HPDE6-E6E7 (cell line): ENCODE results near the gene NPDC1.
"Not testable (repeated sequence)": the region's sequence is repeated elsewhere in the genome, so short reads cannot be mapped to it uniquely, and the experiment has no call there.

ENCODE experiments used
- DNase-seq: peaks from one replicate; pipeline ENCODE4 v3.0.0; 2011; ENCODE audit warnings: missing footprints; ENCODE audit errors: extremely low spot score

The NPDC1 gene

DNA sequence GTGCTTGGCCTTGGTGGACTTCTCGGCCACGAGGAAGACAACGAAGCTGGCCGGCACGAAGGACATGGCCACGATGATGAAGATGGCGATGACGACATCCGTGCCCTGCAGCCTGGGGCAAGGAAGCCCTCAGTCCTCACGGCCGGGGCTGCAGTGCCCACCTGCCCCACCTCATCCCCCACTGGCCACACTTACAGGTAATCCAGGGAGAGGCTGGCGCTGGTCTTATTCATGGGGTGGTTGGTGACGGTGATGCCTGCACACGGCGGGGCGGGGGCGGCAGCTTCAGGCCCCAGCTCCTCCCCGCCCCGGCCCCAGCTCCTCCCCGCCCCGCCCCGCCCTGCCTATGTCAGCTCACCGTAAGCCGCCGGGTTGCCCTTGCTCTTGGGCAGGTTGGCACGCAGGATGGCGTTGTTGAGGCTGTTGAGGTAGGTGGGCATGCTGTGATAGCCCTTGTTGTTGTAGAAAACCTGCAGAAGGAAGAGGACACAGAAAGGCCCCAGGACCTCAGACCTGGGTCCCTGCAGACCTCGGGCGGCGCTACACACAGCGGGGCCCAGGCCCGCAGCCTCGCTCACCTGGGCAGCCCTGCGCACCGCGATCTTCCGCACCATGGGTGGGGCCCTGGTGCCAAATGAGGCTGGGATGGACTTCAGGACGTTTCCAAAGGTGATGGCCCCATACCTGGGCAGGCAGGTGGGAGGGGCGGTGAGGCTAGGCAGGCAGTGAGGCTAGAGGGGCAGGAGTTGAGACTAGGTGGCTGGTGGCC lies 33.9 kb downstream of the NPDC1 start:
- no peak for DNase-seq

DNA sequence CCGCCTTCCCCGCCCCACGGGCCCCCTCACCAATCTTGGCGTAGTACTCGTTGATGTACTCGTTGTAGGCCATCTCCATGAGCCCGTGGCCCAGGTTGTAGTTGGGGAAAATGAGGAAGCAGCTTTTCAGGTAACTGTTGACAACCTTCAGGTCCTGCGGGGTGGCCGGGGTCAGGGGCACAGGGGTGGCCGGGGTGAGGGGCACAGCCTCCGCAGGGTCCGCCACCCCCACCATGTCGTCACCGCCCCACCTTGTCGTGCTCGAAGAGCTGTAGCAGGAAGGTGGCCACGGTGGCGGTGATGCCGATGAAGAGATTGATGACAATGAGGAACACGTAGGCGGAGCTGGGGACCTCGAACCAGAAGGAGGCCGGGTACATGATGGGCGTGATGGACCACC lies 34.8 kb downstream of the NPDC1 start:
- DNase-seq, result no peak

DNA sequence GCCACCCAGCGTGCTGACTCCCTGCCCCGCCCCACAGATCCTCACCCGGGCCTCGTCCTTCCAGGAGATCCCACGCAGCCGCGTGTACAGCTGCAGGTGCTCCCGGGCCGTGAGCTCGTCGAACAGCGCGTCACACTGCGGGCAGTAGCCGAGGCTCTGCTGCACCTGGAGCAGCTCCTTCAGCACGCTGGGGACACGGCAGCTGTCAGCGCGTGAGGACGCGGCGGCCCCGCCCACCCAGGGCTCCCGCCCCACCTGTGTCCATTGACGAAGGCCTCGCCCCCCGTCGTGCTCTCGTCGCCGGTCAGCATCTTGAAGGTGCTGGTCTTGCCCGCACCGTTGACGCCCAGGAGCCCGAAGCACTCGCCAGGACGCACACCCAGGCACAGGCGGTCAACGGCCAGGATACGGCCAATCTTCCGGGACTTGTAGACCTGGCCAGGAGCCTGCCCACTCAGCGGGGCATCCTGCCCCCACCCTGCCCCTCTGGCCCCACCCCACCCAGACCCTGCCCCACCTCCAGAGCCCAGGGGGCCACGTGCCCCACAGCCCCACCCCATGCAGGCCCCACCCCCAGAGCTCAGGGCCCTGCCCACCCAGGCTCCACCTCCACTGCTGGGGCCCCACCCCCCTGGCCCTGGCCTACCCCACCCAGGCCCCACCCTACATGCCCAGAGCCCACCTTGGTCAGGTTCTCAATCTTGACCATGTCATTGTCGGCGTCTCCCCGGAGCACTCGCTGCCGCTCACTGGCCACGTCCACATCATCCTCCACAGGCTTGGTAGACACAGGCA lies 35.8 kb downstream of the NPDC1 start:
- no peak for DNase-seq

DNA sequence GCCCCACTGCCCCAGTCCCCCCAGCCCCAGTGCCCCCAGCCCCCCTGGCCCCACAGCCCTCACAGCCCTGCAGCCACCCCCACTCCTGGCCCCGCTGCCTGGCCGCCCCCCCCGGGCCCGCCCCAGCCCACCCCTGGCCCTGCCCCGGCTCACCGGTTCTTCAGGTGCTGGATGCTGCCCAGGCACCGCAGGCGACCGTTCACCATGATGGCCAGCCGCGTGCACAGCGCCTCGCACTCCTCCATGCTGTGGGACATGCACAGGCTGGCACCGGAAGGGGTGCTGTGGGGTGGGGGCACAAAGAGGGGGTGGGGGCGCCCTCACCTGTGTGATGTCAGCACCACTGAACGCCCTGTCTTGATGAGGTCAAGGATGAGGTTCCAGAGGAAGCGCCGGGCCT lies 36.8 kb downstream of the NPDC1 start:
- no peak for DNase-seq

- no peak for DNase-seq
Observed at GRCh38 chr9:137008312-137008711, 37.7 kb downstream of the NPDC1 start.

- DNase-seq, result no peak
Observed at GRCh38 chr9:137007816-137008270, 38.1 kb downstream of the NPDC1 start.

DNA sequence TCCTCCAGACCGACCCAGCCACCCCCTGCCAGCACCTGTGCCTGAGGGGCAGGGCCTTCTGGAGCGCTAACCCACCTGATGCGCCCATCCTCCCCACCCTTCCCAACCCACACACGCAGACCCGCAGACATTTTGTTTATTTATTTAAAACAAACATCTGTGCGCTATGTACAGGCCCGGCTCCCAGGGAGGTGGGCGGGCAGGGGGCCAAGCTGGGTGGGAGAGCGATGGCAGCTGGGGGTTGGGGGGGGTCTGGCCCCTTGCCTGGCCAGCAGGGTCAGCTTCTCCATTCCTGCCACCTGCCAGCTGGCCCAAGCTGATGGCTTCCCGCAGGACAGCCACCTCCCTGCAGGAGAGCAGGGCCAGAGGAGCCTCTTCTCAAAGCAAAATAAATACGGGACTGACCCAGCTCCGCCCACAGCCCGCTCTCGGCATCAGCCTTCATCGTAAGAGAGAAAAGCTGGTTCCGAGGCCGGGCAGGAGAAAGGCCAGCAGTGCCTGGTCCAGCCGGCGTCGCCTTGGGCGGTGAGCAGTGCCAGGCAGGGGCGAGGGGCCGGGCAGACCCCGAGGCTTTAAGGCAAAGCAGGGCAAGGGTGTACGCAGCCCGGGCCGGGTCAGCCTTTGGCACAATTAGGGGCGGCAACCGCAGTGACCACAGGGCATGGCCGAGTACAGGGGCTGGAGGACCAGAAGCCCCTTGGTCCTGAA lies 38.7 kb downstream of the NPDC1 start:
- DNase-seq, result no peak

- DNase-seq, result no peak
Observed at GRCh38 chr9:137006116-137007003, 39.6 kb downstream of the NPDC1 start.

DNA sequence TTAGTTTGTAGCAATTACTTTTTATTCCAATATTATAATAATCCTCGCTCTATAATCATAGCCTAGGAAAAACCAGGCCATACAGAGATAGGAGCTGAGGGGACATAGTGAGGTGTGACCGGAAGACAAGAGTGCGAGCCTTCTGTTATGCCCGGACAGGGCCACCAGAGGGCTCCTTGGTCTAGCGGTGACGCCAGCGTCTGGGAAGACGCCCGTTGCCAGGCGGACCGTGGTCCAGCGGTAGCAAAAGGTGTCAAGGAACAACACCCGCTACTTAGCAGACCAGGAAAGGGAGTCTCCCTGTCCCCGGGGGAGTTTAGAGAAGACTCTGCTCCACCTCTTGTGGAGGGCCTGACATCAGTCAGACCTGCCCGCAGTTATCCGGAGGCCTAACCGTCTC lies 41.7 kb downstream of the NPDC1 start:
- not testable (repeated sequence) for DNase-seq

DNA sequence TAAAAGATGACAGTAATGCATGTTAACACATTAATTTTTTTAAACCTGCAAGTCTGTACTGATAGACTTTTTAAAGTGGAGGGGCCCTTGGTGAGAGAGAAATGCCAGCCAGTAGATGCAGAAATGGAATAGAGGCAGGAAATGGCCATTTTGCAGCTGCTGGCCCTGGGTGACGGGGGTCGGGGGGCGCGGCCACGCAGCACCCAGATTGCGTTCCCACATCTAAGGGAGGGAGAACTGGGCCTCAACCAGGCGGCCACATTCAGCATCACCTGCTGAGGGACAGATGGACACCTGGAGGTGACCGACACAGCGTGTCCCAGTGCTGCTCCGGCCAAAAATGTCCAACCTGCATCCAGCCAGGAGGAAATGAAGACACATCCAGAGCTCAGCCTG lies 43.3 kb downstream of the NPDC1 start:
- DNase-seq, result no peak

DNA sequence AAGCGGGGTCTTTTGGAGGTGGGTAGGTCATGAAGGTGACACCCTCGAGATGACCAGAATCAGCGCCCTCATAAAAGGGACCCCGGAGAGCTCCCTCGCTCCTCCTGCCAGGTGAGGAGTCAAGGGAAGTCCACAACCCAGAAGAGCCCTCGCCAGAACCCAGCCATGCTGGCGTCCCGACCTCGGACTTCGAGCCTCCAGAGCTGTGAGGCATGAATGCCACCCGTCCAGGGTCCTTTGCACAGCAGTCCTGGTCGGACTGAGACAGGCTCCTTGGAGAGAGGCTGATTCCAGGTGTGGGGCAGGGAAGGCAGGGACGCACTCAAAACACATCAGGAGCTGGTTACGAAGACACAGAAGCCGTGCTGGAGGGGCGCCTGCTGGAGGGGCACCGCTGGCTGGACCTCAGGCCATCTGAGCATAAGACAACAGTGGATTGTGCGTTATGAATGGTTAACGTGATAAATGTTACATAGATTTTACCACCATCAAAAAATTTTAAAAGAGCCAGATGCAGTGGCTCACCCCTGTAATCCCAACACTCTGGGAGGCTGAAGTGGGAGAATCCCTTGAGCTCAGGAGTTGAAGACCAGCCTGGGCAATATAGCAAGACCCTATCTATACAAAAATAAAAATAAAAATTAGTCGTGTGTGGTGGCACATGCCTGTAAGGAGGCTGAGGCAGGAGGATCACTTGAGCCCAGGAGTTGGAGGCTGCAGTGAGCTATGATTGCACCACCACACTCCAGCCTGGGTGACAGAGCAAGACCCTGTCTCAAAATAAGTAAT lies 43.9 kb downstream of the NPDC1 start:
- no peak for DNase-seq

DNA sequence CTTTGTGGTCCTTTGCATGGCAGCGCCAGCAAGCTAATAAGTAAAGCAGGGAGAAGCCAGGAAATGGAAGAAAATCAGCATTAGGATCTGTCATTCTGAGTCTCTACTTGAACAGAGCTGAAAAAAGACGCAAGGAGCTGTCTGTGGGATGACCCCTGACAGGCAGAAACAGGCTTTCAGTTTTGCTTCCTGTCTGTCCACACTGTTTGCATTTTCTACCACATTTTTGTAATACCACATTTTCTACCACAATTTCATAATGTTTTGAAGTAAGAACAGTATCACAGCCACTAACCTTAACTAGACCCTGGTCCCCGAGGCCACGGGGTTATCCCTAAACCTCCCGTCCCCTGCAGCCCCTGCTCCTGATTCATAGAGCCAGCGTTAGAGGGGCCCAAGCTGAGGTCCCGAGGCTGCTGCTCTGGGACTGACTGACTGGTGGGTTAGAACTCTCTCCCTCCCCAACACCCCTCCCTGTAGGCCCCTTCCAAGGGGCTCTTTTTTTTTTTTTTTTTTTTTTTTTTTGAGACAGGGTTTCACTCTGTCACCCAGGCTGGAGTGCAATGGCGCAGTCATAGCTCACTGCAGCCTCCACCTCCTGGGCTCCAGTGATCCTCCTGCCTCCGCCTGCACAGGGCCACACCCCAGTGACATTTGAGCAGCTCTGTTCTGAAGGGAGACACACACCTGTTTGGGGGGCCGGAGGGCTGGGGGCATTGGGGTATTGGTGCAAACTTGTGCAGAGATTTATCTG lies 45.6 kb downstream of the NPDC1 start:
- DNase-seq, result peak; percentile 37

DNA sequence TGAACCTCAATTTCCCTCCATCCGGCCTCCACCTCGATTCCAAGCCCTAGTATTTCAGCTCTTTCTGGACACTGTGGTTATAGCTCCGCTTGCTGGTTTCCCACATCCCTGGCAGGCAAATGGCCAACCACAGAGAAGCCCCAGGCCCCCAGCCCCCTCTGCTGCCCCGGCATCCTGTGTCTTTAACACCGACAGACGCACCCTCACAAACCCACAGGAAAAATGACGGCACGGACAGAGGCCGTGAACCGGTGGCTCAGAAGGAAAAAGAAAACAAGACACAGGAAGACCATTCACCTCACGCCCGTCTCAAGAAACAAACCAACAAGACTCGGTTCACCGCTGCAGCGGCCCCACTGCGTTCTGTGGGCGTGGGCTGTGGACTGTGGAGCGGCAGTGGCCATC lies 48.1 kb downstream of the NPDC1 start:
- no peak for DNase-seq

DNA sequence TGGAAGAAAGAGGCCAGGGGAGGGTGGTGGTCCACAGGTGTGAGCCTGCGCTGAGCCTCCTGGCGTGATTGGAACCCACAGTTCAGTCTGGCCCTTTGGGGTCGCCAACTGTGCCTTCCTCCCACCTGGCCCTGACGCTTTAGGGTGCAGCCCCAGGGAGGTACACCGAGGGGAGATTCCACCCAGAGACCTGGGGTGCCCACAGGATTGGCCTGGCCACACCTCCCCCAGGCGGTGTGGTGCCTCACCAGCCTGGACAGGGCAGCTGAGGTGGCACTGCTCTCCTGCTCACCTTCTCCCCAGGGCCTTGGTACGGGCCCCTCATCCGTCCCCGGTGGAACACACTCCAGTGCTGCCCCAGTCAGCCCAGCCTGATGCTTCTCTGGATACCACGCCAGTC lies 48.6 kb downstream of the NPDC1 start:
- DNase-seq, result no peak

GRCh38 chr9:136996361-136997292 lies 49.4 kb downstream of the NPDC1 start, which contains the start of gene CLIC3:
TSS of gene CLIC3 (minus strand) at chr9:136996568. CDS start at chr9:136996543, 25 bp downstream.
- peak; percentile 55 for DNase-seq

DNA sequence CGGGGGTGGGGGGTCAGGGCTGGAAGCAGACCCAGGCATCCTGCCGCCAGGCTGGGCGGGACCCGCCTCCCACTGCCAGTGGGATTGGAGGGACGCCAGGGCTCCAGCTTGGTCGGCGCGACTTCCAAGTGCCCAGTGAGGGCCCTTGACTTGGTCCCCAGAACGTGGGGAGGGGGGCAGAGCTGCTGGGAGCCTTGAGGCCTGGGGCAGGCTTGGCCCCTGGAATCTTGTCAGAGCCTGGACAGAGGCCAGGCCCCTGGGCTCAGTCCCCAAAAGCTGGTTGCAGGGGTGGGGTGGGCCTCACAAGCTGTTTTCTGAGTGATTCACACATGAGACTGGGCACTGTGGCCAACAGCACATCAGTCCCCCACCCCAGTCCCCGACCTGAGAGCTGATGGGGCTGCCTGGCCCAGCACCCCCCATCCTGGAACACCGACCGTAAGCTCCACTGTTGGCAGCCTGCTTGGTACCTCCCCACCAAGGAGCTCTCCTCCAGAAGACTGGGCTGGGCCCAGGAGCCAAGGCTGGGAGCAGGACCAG lies 50.1 kb downstream of the NPDC1 start:
- DNase-seq, result no peak

DNA sequence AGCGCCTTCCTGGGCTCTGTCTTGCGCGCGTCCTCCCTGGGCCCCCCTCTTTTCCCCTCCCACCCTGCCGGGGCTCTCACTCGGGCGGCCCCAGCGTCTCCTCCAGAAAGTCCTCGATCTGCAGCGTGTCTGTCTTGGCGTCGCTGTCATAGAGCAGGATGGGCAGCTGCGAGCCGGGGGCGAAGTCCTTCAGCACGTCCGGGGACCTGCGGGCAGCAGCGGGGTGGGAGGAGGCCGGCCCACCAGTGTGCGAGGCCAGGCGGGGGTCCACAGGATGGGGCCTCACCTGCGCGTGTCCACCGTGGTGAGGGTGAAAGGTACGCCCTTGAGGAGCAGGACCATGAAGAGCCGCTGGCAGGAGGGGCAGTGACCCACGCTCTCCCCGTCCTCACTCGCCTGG lies 50.6 kb downstream of the NPDC1 start:
- no peak for DNase-seq

GRCh38 chr9:136994888-136995230 lies 51.1 kb downstream of the NPDC1 start:
- no peak for DNase-seq
